B cell (primary cell): Measurements from ENCODE around the gene IL13. TPM values are rescaled to one million over a fixed set of nuclear protein-coding genes. Genes with fewer than 3 reads are reported as not detected.

Experiments used
- ATAC-seq: fragments of 200-7000 bp; cut with Tn5 transposase; one replicate; pipeline ENCODE4 v1.10.0; 2021; ENCODE audit warnings: low read depth, mild to moderate bottlenecking, moderate number of reproducible peaks, moderate library complexity
- CTCF ChIA-PET: fragments of 350-600 bp; sonication (Branson Sonifier 250); formaldehyde crosslinking; loops from one replicate; lab custom pipeline; 2021; ENCODE audit warnings: antibody characterized with exemption, inconsistent platforms; lab: Charles Lee
- POLR2A ChIA-PET: fragments of 350-600 bp; sonication (Branson Sonifier 250); formaldehyde crosslinking; loops from one replicate; lab custom pipeline; 2021; ENCODE audit warnings: antibody characterized with exemption; lab: Charles Lee
- DNase-seq: peaks from one replicate; pipeline ENCODE4 v3.0.0; 2013
- H2AFZ ChIP-seq: 2 replicates; pipeline ENCODE4 v1.6.1; 2012; ENCODE audit warnings: mild to moderate bottlenecking, low read depth, low read length; ENCODE audit not compliant: insufficient read depth, poor library complexity, severe bottlenecking
- H3K27ac ChIP-seq, 2 donors: 1 replicate in 1 of 2; 2 replicates in 1 of 2; pipeline ENCODE4 v1.5.1; 2012 to 2013; ENCODE audit warnings: low read length in 2 of 2, mild to moderate bottlenecking in 2 of 2, moderate library complexity in 1 of 2
- H3K27me3 ChIP-seq, 4 experiments: fragments of 200-600 bp in 1 of 4; sonication (generic) in 1 of 4; replicated peaks in 1 of 4; 1 replicate in 2 of 4; 2 replicates in 2 of 4; pipeline versions ENCODE4 v1.6.1 to v1.7.0; 2013 to 2016; ENCODE audit warnings: low read length in 3 of 4, mild to moderate bottlenecking in 2 of 4, mixed read lengths in 1 of 4, moderate library complexity in 1 of 4; ENCODE audit not compliant: insufficient read depth in 4 of 4, control insufficient read depth in 3 of 4; ENCODE audit errors: control extremely low read depth in 1 of 4
- H3K36me3 ChIP-seq, 2 experiments: replicated peaks in 1 of 2; 1 replicate in 1 of 2; 2 replicates in 1 of 2; pipeline versions ENCODE4 v1.6.1 to v1.7.1; 2013; ENCODE audit warnings: low read length in 1 of 2; ENCODE audit not compliant: insufficient read depth in 2 of 2, control insufficient read depth in 1 of 2; ENCODE audit errors: control extremely low read depth in 1 of 2, extremely low read depth in 1 of 2
- H3K4me1 ChIP-seq, 2 donors: fragments of 200-600 bp in 1 of 2; sonication (generic) in 1 of 2; 1 replicate in 1 of 2; 2 replicates in 1 of 2; pipeline versions ENCODE4 v1.5.1 to v1.6.1; 2013 to 2017; ENCODE audit warnings: low read length in 2 of 2; ENCODE audit not compliant: control insufficient read depth in 2 of 2, insufficient read depth in 2 of 2
- H3K4me2 ChIP-seq: replicated peaks from 2 replicates; pipeline ENCODE3; 2012; ENCODE audit warnings: mild to moderate bottlenecking, low read depth, low read length; ENCODE audit not compliant: poor library complexity, severe bottlenecking
- H3K4me3 ChIP-seq, 5 experiments: fragments of 200-600 bp in 1 of 5; sonication (generic) in 1 of 5; 1 replicate in 3 of 5; 2 replicates in 2 of 5; pipeline versions ENCODE4 v1.5.1 to v1.7.0; 2011 to 2016; ENCODE audit warnings: low read length in 4 of 5, mild to moderate bottlenecking in 4 of 5, low read depth in 2 of 5, control low read depth in 1 of 5, moderate library complexity in 1 of 5; ENCODE audit not compliant: insufficient read depth in 1 of 5; ENCODE audit errors: control extremely low read depth in 1 of 5, extremely low read depth in 1 of 5
- H3K79me2 ChIP-seq: fragments of 200-600 bp; sonication (generic); one replicate; pipeline ENCODE4 v1.6.0; 2016; ENCODE audit warnings: low read length; ENCODE audit not compliant: control insufficient read depth, insufficient read depth
- H3K9ac ChIP-seq: fragments of 200-600 bp; sonication (generic); 2 replicates; pipeline ENCODE4 v1.6.1; 2017; ENCODE audit warnings: mild to moderate bottlenecking, low read length, moderate library complexity
- H3K9me3 ChIP-seq, 3 donors: one replicate each; pipeline versions ENCODE4 v1.6.1 to v1.7.1; 2013; ENCODE audit warnings: low read length in 2 of 3; ENCODE audit not compliant: control insufficient read depth in 2 of 3, insufficient read depth in 1 of 3; ENCODE audit errors: control extremely low read depth in 1 of 3
- H4K20me1 ChIP-seq: 2 replicates; pipeline ENCODE4 v1.6.0; 2012; ENCODE audit warnings: mild to moderate bottlenecking, low read length; ENCODE audit not compliant: insufficient read depth, control insufficient read depth, poor library complexity, severe bottlenecking
- H3K27ac Mint-ChIP-seq: one replicate; pipeline ENCODE4 v1.8.0; 2021; ENCODE audit warnings: mixed read lengths
- H3K27me3 Mint-ChIP-seq: one replicate; pipeline ENCODE4 v1.8.0; 2021; ENCODE audit warnings: mixed read lengths
- H3K4me1 Mint-ChIP-seq: one replicate; pipeline ENCODE4 v1.8.0; 2021; ENCODE audit warnings: mixed read lengths
- H3K4me3 Mint-ChIP-seq: one replicate; pipeline ENCODE4 v1.8.0; 2021; ENCODE audit warnings: mixed read lengths
- H3K9me3 Mint-ChIP-seq: one replicate; pipeline ENCODE4 v1.8.0; 2022; ENCODE audit warnings: mixed read lengths; ENCODE audit not compliant: insufficient read depth
- EZH2 ChIP-seq: IDR thresholded peaks from 2 replicates; pipeline ENCODE4 v1.6.1; 2012; ENCODE audit warnings: borderline replicate concordance, low read depth, mild to moderate bottlenecking, moderate library complexity, low read length; ENCODE audit not compliant: insufficient read depth, poor library complexity, severe bottlenecking
- WGBS: methylation state at CpG from one replicate; pipeline ENCODE4 v1.1.5; 2013; ENCODE audit warnings: missing lambda C conversion rate; ENCODE audit not compliant: insufficient coverage; 5-methylcytosine and 5-hydroxymethylcytosine counted together
- intact Hi-C: fragments of 100-400 bp; cut with micrococcal nuclease; formaldehyde crosslinking; loops from one replicate; pipeline ENCODE4 v1.10.0; 2022
- polyA plus RNA-seq: library from polyadenylated mRNA; depleted of rRNA; stranded (reverse); fragments of >200 nt; gene quantifications from 2 replicates; pipeline ENCODE4 v1.2.3, GENCODE V29; 2012
- total RNA-seq, 2 donors: library from RNA; stranded (reverse); fragments of 120-200 nt in 1 of 2; gene quantifications; 1 replicate in 1 of 2; 2 replicates in 1 of 2; pipeline versions ENCODE4 v1.2.3 to v1.2.4, GENCODE V29; 2013 to 2022
- TF ChIP-seq, protein P1 (sequence below): fragments of 200-600 bp; IDR thresholded peaks from one replicate; pipeline ENCODE4 v1.8.0; 2022; ENCODE audit warnings: antibody characterized with exemption, mild to moderate bottlenecking

IL13 gene
- total and polyA plus RNA-seq, 2 donors (not counting 1 experiment from before 2014, with no cell fraction given), result 0.42 to 0.45 TPM

DNA sequence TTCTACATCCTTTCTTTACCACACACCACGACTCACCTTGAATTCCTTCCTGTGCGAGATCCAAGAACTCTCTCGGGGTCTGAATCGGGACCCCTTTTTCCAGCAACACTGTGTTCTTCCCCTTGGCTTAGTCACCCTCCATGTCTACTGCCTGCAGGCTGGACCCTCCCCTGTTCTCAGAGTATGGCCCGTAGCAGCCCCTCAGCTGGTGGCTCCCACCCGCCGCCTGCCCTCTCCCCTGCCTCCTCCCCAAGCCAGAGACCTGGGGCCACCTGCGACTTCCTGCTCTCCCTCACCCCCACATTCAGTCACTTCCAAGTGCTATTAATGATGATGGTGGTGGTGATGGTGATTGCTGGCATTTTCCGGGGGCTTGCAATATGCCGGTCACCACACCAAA is 9.3 kb downstream of the IL13 start:
- H3K4me3 ChIP-seq, result no peak overlapping the region
- H3K27ac ChIP-seq, result no peak overlapping the region
- H3K9ac ChIP-seq, result no peak overlapping the region
- ChIA-PET CTCF (interaction anchor here (1.1 kb wide), 1 partner anchor 17 kb away, joined by 3 read pairs; no protein-coding TSS in a partner anchor), POLR2A (no interaction called here)
- Mint-ChIP-seq H3K27me3 (peaks cover 9% of the 10 kb centered on the region), H3K4me3 (no peak overlapping the region), H3K9me3 (no peaks in the 10 kb centered on the region), H3K27ac (no peak overlapping the region), H3K4me1 (peaks cover 17% of the 10 kb centered on the region)
- H3K79me2 ChIP-seq, result no peaks in the 10 kb centered on the region
- H3K36me3 ChIP-seq, result no peaks in the 10 kb centered on the region
- intact Hi-C loops, result no loop called here
- H2AFZ ChIP-seq, result no peak overlapping the region
- no peak for DNase-seq
- no peaks in the 10 kb centered on the region for H4K20me1 ChIP-seq
- 74% methylated on average over 5 of the region's 10 CpGs for WGBS
- TF ChIP-seq, protein P1, sequence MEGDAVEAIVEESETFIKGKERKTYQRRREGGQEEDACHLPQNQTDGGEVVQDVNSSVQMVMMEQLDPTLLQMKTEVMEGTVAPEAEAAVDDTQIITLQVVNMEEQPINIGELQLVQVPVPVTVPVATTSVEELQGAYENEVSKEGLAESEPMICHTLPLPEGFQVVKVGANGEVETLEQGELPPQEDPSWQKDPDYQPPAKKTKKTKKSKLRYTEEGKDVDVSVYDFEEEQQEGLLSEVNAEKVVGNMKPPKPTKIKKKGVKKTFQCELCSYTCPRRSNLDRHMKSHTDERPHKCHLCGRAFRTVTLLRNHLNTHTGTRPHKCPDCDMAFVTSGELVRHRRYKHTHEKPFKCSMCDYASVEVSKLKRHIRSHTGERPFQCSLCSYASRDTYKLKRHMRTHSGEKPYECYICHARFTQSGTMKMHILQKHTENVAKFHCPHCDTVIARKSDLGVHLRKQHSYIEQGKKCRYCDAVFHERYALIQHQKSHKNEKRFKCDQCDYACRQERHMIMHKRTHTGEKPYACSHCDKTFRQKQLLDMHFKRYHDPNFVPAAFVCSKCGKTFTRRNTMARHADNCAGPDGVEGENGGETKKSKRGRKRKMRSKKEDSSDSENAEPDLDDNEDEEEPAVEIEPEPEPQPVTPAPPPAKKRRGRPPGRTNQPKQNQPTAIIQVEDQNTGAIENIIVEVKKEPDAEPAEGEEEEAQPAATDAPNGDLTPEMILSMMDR, result no peak
- TF ChIP-seq EZH2, result no peak
- H3K27me3 ChIP-seq, result peaks cover 0 to 3% (median 0%) of the 10 kb centered on the region in 4 experiments
- H3K9me3 ChIP-seq, result peaks cover 0 to 5% (median 0%) of the 10 kb centered on the region in 3 donors
- H3K4me1 ChIP-seq, result peaks cover 0 to 10% of the 10 kb centered on the region in 2 donors
- no peak overlapping the region for H3K4me2 ChIP-seq
- ATAC-seq, result no peak

GRCh38 chr5:132667761-132668705 is 10.1 kb downstream of the IL13 start:
- intact Hi-C loops, result no loop called here
- peaks cover 0 to 5% (median 0%) of the 10 kb centered on the region in 3 donors for H3K9me3 ChIP-seq
- H3K27ac ChIP-seq, result no peak overlapping the region
- Mint-ChIP-seq H3K27ac (no peak overlapping the region), H3K4me3 (no peak overlapping the region), H3K9me3 (no peaks in the 10 kb centered on the region), H3K27me3 (peaks cover 9% of the 10 kb centered on the region), H3K4me1 (peaks cover 12% of the 10 kb centered on the region)
- H3K4me1 ChIP-seq, result peaks cover 0 to 6% of the 10 kb centered on the region in 2 donors
- no peak for ATAC-seq
- no peaks in the 10 kb centered on the region for H3K79me2 ChIP-seq
- POLR2A ChIA-PET, result no interaction called here
- no peak for DNase-seq
- CTCF ChIA-PET, result no interaction called here
- no peak overlapping the region for H3K4me2 ChIP-seq
- 93% methylated on average over 21 of the region's 22 CpGs for WGBS
- no peaks in the 10 kb centered on the region for H4K20me1 ChIP-seq
- H3K36me3 ChIP-seq, result no peaks in the 10 kb centered on the region
- H3K27me3 ChIP-seq, result peaks cover 0 to 3% (median 0%) of the 10 kb centered on the region in 4 experiments
- no peak overlapping the region for H2AFZ ChIP-seq
- no peak overlapping the region for H3K4me3 ChIP-seq
- no peak overlapping the region for H3K9ac ChIP-seq
- TF ChIP-seq, protein P1, result no peak
- TF ChIP-seq EZH2, result no peak
